GM21723 (cell line): ENCODE measurements around the gene IFT88.
"Not testable (repeated sequence)": the region's sequence is repeated elsewhere in the genome, so short reads cannot be mapped to it uniquely, and the experiment has no call there.

Source experiments
- ATAC-seq: cut with Tn5 transposase; IDR thresholded peaks from one replicate; pipeline ENCODE4 v1.9.1; 2021; ENCODE audit warnings: mild to moderate bottlenecking, moderate library complexity; ENCODE audit not compliant: unreplicated experiment

The IFT88 gene

DNA sequence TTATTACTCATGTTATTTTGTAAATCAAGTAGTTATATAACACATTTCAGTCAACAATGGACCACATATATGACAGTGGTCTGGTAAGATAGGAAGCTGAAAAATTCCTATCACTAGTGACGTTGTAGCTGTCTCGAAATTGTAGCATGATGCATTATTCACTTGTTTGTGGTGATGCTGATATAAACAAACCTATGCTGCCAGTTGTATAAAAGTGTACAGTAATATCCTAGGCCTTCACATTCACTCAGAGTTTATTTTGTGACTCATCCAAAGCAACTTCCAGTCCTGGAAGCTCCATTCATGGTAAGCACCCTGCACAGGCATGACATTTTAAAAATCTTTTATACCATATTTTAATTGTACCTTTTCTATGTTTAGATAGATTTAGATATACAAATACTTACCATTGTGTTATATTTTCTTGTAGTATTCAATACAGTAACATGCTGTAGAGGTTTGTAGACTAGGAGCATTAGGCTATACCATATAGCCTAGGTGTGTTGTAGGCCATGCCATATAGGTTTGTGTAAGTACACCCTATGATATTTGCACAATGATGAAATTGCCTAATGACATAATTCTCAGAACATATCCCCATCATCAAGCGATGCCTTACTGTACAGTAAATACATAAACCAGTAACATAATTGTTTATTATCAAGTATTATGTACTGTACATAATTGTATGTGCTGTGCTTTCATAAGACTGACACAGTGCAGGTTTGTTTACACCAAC lies 49.3 kb downstream of the IFT88 start:
- ATAC-seq = no peak

DNA sequence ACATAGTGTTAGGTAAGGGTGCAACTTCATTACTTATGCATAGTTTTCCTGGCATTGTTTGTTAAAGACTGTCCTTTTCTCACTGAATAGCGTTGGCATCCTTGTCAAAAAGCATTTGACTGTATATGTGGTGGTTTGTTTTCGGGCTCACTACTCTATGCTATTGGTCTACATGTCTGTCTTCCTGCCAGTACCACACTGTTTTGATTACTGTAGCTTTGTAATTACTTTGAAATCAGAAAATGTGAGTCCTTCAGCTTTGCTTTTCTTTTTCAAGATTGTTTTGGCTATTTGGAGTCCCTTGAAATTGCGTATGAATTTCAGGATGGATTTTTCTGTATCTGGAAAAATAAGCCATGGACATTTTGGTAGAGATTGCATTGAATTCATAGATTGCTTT lies 56.0 kb downstream of the IFT88 start:
- ATAC-seq = no peak

DNA sequence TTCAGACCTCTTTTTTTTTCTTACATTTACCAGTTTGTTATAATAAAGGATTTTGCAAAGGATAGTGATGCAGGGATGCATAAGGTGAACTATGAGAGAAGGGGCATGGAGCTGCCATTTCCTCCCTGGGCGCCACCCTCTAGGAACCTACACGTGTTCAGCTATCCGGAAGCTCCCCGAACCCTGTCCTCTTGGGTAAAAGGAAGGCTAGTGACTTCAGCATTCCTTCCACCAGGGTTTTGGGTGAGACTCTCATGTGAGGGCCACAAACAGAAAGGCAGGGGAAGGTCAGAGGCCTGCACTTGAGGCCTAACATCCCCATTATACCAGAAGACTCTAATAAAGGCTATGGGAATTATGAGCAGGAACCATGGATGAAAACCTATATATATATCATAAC lies 57.3 kb downstream of the IFT88 start:
- ATAC-seq = no peak

DNA sequence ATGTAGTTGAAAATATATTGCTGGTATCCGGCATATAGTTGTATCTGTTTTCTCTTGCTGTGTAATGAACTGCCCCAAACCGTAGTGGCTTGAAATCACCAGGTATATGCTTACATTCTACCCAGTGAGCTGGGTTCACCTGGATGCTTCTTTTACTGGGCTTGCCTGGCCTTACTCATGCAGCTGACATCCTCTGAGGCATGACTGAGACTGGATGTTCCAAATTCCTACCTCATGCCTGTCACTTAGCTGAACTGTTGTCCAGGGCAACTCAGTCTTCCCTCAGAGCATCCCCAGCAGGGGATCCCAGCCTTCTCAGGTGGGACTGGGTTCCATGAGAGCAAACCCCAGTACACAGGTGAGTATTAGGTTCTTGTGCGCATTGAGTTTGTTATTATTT lies 66.8 kb downstream of the IFT88 start:
- no peak for ATAC-seq

DNA sequence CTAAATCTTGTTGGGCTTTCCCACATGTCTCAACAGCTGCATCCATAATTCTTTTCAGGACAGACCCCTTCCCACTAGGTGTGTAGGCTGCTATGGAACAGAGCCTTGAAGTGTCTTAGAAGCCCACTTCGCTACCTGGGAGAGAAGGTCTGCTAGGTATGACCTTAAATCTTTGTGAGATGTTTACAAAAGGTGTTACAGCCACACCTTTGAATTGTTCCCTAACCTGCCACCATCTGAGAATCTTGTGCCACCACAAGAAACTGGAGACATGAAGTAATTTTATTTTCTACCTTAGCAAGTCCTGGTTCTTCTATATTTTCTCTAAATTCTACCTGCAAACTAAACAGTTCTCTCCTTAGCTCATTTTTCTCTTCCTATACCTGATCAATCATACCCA lies 69.1 kb downstream of the IFT88 start:
- no peak for ATAC-seq

DNA sequence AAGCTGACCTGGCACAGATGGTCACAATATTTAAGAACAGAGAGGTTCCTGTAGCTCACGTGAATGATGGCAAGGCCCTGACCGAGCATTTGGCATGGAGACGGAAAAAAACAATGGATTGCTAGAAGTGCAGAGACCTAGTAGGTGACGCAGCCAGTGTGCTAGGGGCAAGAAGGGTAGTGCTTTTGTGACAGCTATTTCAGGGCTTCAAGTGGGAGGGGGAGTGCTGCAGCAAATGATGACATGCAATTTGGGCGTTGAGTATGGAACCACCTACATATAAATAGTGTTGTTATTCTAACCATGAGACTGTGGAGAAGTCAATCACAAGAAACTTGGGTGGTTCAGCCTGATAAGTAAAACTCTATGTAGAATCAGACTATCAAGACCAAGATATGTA lies 70.9 kb downstream of the IFT88 start:
- ATAC-seq = no peak

DNA sequence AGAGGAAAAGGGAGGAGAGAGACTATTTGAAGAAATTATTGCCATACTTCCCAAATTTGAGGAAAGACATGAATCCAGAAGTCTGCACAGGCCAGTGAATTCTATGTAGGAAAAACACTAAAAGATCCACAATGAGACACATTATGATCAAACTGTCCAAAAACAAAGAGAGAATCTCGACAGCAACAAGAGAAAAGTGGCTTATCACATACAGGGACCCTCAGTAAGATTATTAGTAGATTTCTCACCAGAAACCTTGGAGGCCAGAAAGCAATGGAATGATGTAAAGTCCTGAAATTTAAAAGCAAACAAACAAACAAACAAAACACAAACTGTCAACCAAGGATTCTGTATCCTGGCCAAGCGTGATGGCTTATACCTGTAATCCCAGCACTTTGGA lies 80.8 kb downstream of the IFT88 start:
- no peak for ATAC-seq

DNA sequence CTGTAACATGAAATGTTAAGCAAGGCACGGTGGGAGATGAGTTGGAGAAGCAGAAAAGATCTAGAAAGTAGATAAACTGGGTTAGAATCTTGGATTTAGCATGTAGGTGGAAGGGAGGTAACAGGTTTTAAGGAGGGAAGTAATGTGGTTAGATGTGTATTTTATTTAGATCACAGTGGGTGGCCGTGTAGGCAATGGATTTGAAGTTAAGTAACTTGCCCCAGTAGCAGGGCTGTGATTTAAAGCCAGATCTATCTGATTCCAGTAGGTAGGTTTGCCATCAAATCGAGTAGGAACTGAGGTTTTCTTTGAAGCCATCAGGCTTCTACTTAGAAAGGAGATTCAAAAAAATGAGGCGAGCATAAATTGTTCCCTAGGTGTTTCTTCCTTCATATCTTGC lies 86.0 kb downstream of the IFT88 start:
- ATAC-seq = no peak

DNA sequence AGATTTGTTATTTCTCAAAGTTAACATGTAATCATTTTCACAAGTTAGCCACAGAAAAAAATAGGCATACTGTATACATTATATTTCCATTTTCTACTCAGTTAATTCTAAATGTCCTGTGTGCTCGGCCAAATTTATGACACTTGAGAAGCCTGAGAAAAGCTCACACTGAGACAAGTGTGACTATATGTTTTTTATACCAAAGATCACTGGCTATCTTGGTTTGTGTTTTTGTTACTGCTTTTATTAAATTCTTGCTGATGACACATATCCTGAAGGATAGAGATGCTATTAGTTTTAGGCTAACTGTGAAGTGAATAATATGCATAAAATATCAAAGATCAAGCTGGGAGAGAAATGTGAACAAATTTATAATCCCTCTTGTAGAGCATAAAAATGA lies 87.2 kb downstream of the IFT88 start:
- ATAC-seq = no peak

DNA sequence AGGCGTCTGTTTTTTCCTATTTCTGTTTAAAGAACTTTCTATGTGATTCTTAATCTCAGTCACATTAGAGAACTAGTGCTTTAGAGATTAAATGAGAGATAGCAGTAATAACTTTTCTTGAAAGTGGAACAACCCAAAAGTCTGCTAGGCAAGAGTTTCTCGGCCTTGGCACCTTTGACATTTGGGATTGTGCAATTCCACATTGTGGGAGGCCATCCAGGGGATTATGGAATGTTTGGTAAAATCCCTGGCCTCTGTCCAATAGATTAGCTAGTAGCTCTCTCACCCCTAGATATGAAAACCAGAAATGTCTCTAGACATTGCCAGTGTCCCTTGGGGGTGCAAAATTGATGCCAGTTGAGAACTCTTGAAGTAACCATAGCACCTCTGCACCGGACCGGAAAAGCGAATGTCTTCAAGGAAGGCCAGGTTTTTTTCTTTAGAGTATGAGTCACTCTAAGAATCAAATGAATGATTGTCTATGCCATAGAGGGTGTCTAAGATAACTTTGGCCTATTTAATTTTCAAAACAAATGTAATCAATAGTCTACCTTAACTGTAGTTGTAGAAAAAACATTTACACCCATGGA lies 91.6 kb downstream of the IFT88 start:
- ATAC-seq = no peak

DNA sequence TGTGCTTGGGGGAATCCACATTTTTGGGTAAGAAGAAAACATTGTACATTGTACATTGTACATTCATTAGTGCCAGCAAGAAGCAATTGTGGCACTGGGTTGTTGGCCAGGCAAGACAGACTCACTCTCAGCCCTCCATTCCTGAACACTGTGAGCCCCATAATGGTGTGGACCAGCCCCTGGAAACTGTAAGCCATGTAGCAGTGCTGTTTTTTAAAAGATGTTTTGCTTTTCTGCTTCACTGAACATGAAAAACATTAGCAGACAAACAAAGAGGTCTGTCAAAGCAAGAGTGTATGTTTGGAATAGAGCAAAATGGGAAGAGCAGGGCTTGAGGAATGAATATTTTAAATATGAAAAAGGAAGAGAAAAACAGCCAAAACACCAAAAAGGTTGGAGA lies 97.4 kb downstream of the IFT88 start:
- ATAC-seq = no peak

DNA sequence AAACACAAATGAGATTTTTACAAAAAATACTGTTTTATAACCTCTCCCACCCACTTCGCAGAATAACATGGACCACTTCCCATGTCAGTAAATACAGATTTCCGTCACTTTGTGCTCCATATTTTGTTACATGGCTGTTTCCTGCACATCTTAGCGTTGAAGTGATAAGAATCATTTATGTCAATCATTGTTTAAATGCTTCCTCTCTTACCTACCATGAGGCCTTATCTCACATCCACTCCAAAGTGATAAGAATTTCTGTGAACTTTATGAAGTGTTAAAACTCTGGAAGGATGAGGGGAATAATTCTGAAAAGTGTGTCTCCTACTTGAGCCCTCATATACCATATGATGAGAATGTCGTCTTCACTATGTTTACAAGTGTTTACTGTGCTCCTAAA lies 100.0 kb downstream of the IFT88 start:
- ATAC-seq = no peak

DNA sequence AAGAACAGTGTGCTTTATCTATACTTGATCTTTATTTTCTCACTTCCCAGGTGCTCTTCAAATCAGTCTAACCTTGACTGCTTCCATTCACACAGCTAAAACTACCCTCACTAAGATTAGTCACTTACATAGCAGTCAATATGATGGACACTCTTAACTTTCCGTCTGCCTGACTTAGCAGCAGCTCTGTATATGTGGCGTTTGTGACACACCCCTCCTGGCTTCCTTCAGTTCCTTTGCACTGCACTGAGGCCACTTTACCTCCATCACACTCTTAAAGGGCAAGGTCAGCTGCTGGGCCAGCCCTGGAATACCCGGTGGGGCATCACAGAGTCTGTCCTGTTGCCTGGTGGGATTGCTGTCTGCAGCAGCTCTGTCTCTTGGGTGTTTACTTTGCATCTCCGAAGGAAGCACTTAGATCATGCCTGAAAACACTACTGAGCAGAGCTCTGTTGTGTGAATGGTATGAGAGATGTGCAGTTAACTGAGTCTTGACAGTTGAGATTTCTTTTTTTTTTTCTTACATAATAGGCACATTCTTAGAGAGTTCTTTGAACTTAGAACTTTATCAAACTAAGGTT lies 101.0 kb downstream of the IFT88 start:
- ATAC-seq = no peak

DNA sequence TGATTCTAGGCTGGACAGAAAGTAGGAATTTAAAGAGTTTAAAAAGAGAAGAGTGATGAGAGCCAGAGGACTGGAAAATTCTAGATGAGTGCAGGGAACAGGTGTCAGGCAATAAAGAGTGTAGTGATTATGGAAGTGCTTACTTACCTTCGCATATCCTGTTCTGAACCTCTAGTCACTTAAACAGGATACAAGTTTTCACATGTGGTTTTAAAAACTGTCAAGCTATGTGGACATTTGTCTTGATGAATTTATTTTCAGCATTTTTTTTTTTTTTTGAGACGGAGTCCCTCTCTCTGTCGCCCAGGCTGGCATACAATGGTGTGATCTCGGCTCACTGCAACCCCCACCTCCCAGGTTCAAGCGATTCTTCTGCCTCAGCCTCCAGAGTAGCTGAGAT lies 102.2 kb downstream of the IFT88 start:
- ATAC-seq = no peak

DNA sequence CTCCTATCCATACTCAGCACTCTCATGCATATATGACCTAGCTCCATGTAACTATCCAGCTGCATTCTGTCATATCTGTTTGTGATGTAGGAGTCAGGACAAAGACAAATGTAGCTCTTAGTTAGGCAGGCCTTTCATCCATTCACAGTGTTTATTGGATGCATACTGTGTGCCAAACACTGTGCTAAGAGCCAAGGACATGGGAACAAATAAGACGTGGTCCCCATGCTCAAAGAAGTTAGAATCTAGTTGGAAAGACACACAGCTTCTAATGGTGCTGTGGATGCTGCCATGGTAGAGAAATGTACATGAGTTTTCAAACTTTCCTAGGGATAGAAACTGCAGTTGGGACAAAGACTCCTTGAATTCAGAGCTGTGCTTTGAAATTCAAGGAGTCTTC lies 104.8 kb downstream of the IFT88 start:
- ATAC-seq = no peak

DNA sequence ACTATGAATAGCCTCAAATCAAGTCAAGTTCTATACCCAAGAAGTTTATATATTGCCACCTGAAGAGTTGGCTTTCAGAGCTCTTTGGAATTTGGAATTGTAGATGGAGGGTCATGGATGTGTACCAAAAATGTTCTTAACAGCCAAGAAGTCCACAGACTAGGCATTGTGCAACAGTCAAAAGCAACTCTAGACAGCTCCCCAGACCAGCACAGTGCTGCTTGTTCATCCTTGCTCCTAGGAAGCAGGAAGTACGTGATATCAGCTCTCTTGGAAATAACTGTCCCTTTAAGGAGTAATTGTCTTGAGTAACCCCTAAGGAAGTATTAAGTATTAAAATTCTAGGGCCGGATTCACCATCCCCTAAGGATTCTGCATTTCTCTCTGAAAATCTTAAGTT lies 105.8 kb downstream of the IFT88 start:
- no peak for ATAC-seq

DNA sequence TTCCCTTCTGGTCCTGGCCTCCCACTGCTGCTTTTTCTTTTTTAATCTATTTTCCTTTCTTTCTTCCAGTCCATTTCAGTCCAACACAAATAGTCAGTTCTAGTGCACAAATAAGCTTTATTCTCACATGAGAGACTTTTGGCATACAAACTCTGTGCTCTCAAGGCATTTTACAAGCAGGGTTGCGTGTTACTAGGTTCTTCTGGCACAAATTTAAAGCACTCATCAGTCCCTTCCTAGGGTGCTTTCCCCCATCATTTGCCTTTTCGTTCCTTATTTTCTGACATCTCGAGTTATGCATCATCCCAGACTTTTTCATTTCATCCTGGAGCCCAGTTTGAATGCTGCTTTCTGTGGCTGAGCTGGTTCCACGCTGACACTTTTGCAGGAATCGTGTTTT lies 106.8 kb downstream of the IFT88 start:
- no peak for ATAC-seq

DNA sequence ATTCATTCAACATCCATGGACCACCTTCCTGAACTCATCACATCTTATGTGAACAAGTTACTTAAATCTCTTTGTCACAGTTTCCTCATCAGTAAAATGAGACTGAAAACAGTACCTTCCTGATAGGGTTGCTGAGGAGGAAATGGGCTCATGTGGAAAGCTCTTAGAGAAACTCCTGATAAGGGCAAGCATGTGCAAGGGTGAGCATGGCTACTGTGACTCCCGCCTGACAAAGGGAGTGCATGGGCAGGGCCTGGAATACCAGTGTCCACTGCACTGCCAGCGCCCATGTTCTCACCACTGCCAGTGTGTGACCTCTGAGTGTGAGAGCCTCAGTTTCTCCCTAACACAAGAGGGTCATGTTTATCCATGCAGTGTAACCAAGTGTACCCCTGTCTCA lies 109.3 kb downstream of the IFT88 start:
- no peak for ATAC-seq

DNA sequence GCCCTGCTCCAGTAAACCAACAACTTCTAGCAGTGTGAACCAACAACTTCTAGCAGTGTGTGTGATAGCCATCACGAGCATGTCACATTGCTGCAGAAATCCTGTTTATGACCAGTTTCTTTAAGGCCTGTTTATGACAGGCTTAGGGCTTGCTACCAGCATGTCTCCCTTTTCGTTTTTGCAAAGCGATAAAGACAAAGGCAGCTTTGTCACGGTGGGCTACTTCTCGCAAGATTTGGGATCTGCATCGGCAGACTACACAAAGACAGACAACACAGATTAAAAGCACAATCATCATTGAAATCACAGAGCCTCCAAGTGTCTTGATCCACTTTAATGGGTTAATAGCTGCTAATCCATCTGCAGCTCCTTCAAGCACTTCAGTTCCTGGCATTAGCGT lies 111.6 kb downstream of the IFT88 start:
- not testable (repeated sequence) for ATAC-seq

DNA sequence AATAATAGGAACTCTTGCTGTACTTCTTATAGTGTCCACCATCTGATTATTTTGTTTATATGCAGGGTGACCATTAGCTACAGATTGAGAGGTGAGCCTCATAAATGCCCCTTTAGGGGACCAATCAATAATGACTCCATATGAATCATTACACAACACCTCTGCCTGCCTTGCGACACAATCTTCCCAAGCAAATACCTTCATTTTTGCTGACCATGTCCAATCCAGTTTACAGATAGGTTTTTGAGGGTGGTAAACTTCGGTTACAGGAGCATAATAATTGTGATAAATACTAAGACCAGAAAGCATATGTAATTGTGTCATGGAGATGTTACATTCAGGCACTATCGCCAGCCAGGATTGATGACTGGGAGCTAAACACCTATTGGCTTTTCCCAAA lies 112.9 kb downstream of the IFT88 start:
- ATAC-seq = no peak

DNA sequence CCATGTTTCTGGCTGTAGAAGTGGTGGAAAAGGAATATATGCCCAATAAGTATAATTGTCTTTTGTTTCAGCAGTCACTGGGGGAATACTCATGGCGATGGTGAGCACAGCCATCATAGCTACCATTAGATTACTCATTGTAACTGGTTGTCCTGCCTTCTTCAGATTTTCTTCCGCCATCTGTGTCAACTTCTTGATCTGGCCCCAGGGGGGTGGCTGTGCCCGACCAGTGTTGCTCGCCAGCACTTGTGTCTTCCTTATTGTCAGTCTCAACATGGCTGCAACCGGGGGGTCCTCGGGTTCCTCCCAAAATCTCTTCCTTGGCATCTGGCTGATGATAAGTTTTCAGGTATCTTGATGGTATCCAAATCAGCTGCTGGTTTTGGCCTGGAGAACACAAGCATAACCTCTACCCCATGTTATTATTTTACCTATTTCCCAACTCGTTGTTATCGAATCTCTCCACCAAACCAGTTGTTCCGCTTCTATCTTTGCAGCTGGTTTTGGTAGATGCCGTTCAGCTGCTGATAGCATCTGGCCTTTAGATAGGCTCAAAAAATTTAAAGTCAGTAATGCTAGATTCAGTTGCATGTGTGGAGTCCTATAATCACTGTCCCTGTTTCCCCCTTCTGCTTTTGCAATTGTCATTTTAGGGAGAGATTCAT lies 113.6 kb downstream of the IFT88 start:
- no peak for ATAC-seq

DNA sequence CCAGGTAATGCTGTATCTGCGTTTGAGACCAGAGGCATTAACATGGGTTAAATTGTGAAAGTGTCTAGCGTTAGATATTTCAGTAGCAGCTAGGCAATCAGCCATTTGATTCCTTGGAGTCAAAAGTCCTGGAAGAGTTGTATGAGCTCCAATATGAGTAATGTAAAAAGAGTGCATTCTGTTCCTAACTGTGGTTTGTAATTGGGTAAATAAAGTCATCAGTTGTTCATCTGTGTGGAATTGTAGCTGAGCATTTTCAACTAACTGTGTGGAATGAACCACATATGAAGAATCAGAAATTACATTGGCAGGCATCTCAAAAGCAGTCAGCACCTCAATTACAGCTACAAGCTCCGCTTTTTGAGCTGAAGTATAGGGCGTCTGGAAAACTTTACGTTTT lies 114.5 kb downstream of the IFT88 start:
- ATAC-seq = not testable (repeated sequence)
